Fibroblast of lung (primary cell): ENCODE data around the gene GPATCH1.

Source experiments
- EZH2 ChIP-seq: IDR thresholded peaks from 2 replicates; pipeline ENCODE4 v1.5.1; 2012; ENCODE audit warnings: low read length, control low read depth, mild to moderate bottlenecking; ENCODE audit errors: missing control alignments
- TF ChIP-seq, protein P1 (sequence below), 2 donors: IDR thresholded peaks in 1 of 2; conservative IDR thresholded peaks in 1 of 2; 1 replicate in 1 of 2; 2 replicates in 1 of 2; pipeline ENCODE4 v1.5.1; 2011 to 2012; ENCODE audit warnings: low read length in 2 of 2, control low read depth in 1 of 2, inconsistent platforms in 1 of 2, low read depth in 1 of 2, mild to moderate bottlenecking in 1 of 2

DNA sequence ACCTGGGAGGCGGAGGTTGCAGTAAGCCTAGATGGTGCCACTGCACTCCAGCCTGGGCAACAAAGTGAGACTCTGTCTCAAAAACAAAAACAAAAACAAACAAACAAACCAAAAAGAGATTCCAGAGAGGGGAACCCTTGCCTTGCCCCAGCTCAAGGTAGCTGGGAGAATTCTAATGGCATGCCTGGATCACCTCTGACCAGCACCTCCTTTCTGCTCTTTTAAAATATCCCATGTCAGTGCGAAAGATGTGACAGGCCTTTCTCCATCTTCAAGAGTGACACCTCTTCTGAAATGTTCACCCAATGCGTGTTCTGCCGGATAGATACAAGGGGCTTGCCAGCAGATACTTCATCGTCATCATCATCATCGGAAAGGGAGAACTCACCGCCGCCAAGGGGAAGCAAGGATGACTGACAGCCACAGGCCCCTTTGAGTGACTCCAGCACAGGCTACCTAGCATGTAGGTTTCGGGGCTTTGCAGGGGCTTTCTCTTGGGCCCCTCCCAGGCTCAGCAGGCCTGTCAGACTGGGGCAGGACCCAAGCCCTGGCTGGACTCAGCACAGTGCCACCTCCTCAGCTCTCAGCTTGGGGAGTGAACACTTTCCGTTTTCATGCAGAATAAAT, 94.3 kb downstream of the GPATCH1 start:
- TF ChIP-seq, protein P1, sequence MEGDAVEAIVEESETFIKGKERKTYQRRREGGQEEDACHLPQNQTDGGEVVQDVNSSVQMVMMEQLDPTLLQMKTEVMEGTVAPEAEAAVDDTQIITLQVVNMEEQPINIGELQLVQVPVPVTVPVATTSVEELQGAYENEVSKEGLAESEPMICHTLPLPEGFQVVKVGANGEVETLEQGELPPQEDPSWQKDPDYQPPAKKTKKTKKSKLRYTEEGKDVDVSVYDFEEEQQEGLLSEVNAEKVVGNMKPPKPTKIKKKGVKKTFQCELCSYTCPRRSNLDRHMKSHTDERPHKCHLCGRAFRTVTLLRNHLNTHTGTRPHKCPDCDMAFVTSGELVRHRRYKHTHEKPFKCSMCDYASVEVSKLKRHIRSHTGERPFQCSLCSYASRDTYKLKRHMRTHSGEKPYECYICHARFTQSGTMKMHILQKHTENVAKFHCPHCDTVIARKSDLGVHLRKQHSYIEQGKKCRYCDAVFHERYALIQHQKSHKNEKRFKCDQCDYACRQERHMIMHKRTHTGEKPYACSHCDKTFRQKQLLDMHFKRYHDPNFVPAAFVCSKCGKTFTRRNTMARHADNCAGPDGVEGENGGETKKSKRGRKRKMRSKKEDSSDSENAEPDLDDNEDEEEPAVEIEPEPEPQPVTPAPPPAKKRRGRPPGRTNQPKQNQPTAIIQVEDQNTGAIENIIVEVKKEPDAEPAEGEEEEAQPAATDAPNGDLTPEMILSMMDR (conservative IDR thresholded peaks at IDR 0.05 in 1 of 2, IDR thresholded peaks at IDR 0.05 in 1 of 2; ENCODE audit: low read depth in 1 of 2, low read length in 2 of 2), result no peak
- no peak for TF ChIP-seq EZH2
